ENCODE measurements around the gene GPR146.

DNA sequence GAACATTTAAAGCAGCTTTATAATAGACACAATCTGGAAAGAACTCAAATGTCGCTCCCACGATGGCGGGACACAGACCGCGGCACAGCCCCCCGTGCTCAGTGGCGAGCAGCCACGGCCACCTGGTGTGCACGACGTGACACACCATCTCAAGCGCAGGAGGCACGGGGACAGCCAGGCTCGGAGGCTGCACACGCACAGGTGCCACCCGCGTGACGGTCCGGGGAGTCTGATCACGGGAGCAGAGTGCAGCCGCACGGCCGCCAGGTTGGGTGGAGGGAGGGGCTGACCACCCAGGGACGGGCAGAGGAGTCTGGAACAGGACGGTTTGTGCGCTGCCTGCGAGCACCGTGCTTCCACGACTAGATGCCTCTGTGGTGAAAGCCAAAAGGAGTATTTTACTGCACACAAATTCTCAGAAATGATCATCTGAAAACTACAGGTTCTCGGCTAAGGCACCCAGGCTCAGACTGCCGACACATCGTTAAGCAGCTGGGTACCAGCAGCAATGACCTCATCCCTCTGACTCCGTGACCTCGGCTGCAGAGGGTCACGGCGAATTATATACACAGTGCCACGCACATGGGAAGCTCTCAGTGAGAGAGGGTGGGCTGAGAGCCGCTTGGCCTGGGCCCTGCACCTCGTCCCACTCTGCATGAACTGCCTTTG lies 36.0 kb downstream of the GPR146 start:
- TF ChIP-seq POLR2AphosphoS5 (IDR thresholded peaks at IDR 0.05; ENCODE audit: low read depth, low read length) (no peak), TCF7L2 (IDR thresholded peaks at IDR 0.05; ENCODE audit: low read depth, low read length) (no peak), SIN3A (IDR thresholded peaks at IDR 0.05; ENCODE audit: borderline replicate concordance, insufficient read depth, low read depth, low read length) (no peak)
- TF ChIP-seq, protein P1, sequence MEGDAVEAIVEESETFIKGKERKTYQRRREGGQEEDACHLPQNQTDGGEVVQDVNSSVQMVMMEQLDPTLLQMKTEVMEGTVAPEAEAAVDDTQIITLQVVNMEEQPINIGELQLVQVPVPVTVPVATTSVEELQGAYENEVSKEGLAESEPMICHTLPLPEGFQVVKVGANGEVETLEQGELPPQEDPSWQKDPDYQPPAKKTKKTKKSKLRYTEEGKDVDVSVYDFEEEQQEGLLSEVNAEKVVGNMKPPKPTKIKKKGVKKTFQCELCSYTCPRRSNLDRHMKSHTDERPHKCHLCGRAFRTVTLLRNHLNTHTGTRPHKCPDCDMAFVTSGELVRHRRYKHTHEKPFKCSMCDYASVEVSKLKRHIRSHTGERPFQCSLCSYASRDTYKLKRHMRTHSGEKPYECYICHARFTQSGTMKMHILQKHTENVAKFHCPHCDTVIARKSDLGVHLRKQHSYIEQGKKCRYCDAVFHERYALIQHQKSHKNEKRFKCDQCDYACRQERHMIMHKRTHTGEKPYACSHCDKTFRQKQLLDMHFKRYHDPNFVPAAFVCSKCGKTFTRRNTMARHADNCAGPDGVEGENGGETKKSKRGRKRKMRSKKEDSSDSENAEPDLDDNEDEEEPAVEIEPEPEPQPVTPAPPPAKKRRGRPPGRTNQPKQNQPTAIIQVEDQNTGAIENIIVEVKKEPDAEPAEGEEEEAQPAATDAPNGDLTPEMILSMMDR (IDR thresholded peaks at IDR 0.05), result no peak
- TF ChIP-seq, protein P2, sequence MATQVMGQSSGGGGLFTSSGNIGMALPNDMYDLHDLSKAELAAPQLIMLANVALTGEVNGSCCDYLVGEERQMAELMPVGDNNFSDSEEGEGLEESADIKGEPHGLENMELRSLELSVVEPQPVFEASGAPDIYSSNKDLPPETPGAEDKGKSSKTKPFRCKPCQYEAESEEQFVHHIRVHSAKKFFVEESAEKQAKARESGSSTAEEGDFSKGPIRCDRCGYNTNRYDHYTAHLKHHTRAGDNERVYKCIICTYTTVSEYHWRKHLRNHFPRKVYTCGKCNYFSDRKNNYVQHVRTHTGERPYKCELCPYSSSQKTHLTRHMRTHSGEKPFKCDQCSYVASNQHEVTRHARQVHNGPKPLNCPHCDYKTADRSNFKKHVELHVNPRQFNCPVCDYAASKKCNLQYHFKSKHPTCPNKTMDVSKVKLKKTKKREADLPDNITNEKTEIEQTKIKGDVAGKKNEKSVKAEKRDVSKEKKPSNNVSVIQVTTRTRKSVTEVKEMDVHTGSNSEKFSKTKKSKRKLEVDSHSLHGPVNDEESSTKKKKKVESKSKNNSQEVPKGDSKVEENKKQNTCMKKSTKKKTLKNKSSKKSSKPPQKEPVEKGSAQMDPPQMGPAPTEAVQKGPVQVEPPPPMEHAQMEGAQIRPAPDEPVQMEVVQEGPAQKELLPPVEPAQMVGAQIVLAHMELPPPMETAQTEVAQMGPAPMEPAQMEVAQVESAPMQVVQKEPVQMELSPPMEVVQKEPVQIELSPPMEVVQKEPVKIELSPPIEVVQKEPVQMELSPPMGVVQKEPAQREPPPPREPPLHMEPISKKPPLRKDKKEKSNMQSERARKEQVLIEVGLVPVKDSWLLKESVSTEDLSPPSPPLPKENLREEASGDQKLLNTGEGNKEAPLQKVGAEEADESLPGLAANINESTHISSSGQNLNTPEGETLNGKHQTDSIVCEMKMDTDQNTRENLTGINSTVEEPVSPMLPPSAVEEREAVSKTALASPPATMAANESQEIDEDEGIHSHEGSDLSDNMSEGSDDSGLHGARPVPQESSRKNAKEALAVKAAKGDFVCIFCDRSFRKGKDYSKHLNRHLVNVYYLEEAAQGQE (IDR thresholded peaks at IDR 0.05; ENCODE audit: insufficient read depth in 1 of 2, low read depth in 2 of 2, low read length in 1 of 2), result no peak

Measured in Panc1 (cell line).